ENCODE data around the gene TBC1D17. TPM values are rescaled to one million over a fixed set of nuclear protein-coding genes. Genes with fewer than 3 reads are reported as not detected.

Gene TBC1D17
- total and polyA plus RNA-seq, 4 donors = 22.7 to 102 (median 46.7) TPM

DNA sequence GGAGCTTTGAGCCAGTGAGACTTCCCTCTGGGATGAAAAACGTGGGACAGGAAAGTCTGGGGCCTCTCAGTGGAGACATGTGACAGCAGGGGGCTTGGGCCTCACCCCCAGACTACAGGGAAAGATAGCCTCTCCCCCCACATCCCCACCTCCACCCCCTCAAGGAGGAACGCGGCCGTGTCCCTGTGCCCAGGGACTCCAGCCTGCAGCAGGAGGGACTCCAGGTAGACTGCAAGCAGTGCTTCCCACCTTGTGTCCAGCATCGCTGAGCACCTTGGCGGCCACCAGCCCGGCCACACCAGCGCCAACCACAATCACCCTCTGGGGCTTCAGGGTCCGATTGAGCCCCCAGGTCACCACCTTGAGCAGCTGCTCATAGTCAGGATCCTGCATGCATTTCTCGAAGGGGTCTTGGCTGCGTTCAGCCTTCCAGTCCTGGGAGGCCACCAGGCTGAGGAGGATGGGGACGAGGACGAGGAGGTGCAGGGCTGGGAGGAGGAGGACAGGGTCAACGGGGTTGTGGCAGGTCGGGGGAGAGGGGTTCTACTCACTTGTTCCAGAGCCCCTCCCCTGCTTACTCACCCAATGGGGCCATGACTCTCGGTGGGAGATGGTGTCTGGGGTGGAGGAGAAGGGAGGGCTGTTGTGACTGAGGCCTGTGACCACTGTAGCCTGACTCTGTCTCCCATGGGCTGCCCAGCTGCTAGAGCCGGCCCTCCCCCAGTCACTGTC, 18.2 kb downstream of the TBC1D17 start:
- Histone ChIP-seq H3K27me3 (ENCODE audit: control insufficient read depth in 1 of 2, insufficient read depth in 2 of 2, low read length in 1 of 2) (no peaks in the 10 kb centered on the region), H3K36me3 (ENCODE audit: control insufficient read depth in 1 of 2, insufficient read depth in 2 of 2, low read length in 1 of 2) (no peaks in the 10 kb centered on the region), H3K4me3 (ENCODE audit: low read length in 2 of 2) (no peak overlapping the region), H3K27ac (ENCODE audit: low read depth in 1 of 2, low read length in 2 of 2) (no peak overlapping the region), H3K9me3 (ENCODE audit: control insufficient read depth, low read length) (no peaks in the 10 kb centered on the region), H3K4me1 (ENCODE audit: control insufficient read depth in 1 of 2, insufficient read depth in 2 of 2, low read length in 2 of 2) (no peaks in the 10 kb centered on the region)
- DNase-seq (no peak), ATAC-seq (ENCODE audit: low FRiP score) (no peak)
- intact Hi-C loops (cut with DNase I) = no loop called here
- 76 to 77% methylated on average over 16 to 17 of the region's 17 CpGs for WGBS, 2 donors

DNA sequence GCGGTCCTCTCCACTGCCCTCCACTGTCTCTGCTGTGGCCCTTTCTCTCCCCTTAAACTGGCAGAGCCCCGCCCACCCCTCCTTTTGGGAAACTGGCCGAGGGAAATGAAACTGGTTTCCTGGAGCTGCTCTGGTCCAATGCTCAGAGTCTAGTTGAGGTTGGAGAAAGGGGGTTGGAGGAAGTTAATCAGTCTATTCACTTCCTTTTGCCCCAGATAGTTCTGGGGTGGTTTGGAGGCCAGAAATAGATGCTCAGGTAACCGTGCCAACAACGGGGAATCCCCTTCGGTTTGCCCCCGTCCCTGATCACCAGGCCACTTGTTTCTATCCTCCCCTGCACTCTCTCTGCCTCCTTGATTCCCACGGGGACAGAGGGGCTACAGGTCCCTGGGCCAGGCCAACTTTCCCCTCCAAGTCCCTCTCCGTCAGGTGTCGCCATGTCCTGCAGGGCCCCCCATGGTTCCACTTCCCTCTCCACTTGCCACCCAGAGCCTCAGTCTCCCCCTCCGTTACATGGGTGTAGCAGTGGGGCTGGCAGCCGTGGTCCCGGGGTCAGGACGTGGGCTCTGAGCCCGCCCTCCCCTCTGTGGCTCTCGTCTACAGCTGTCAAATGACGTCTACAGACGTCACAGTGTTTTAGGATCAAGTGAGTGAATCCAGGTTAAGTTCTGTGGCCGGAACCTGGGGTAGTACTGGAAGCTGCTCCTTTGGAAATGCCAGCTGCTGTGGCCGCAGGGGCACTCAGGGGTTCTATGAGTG, 19.5 kb downstream of the TBC1D17 start, which contains the start of gene IL4I1:
TSS of gene IL4I1 (minus strand) at position 25 of the 759 bp plus-strand sequence. CDS start 727 bp downstream, outside the sequence.
- H3K27me3 ChIP-seq (ENCODE audit: control insufficient read depth in 1 of 2, insufficient read depth in 2 of 2, low read length in 1 of 2) = no peaks in the 10 kb centered on the region
- WGBS, 2 donors = 46 to 48% methylated on average over 20 of the region's 20 CpGs
- no peaks in the 10 kb centered on the region for H3K9me3 ChIP-seq (ENCODE audit: control insufficient read depth, low read length)
- intact Hi-C loops (cut with DNase I) = no loop called here
- H3K27ac ChIP-seq (ENCODE audit: low read depth in 1 of 2, low read length in 2 of 2) = no peak within 1 kb of the TSS
- ATAC-seq (ENCODE audit: low FRiP score) = peak; percentile 34
- H3K36me3 ChIP-seq (ENCODE audit: control insufficient read depth in 1 of 2, insufficient read depth in 2 of 2, low read length in 1 of 2) = no peaks in the 10 kb centered on the region
- H3K4me1 ChIP-seq (ENCODE audit: control insufficient read depth in 1 of 2, insufficient read depth in 2 of 2, low read length in 2 of 2) = no peaks in the 10 kb centered on the region
- H3K4me3 ChIP-seq (ENCODE audit: low read length in 2 of 2) = no peak within 1 kb of the TSS
- peak in 1 of 2 donors; percentile 78 for DNase-seq

DNA sequence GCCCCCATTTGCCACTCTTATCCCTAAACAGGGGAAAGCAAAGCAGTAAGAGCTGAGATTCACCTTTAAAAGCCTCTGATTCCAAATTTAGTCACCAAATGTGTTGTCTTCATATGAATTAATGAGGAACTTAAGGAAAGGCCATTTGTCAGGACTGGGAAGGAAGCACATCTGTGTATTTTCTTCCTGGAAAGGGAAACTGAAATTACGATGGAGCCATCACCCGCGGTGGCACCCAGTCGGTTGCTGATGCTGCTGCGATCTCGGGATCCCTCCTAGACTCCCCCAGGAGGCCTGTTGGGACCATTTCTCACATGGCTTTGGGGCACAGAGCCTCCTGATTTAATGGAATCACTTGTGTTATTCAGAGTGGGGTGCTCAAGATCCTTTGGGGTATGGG, 26.6 kb downstream of the TBC1D17 start:
- intact Hi-C loops (cut with DNase I) = no loop called here
- Histone ChIP-seq H3K4me3 (ENCODE audit: low read length in 2 of 2) (no peak overlapping the region), H3K27me3 (ENCODE audit: control insufficient read depth in 1 of 2, insufficient read depth in 2 of 2, low read length in 1 of 2) (no peaks in the 10 kb centered on the region), H3K27ac (ENCODE audit: low read depth in 1 of 2, low read length in 2 of 2) (no peak overlapping the region), H3K9me3 (ENCODE audit: control insufficient read depth, low read length) (no peaks in the 10 kb centered on the region), H3K36me3 (ENCODE audit: control insufficient read depth in 1 of 2, insufficient read depth in 2 of 2, low read length in 1 of 2) (peaks cover 0 to 1% of the 10 kb centered on the region in 2 donors), H3K4me1 (ENCODE audit: control insufficient read depth in 1 of 2, insufficient read depth in 2 of 2, low read length in 2 of 2) (no peaks in the 10 kb centered on the region)
- no peak for ATAC-seq (ENCODE audit: low FRiP score)
- DNase-seq = peak in 1 of 2 donors; percentile 49
- WGBS, 2 donors = 68 to 72% methylated on average over 6 of the region's 6 CpGs

DNA sequence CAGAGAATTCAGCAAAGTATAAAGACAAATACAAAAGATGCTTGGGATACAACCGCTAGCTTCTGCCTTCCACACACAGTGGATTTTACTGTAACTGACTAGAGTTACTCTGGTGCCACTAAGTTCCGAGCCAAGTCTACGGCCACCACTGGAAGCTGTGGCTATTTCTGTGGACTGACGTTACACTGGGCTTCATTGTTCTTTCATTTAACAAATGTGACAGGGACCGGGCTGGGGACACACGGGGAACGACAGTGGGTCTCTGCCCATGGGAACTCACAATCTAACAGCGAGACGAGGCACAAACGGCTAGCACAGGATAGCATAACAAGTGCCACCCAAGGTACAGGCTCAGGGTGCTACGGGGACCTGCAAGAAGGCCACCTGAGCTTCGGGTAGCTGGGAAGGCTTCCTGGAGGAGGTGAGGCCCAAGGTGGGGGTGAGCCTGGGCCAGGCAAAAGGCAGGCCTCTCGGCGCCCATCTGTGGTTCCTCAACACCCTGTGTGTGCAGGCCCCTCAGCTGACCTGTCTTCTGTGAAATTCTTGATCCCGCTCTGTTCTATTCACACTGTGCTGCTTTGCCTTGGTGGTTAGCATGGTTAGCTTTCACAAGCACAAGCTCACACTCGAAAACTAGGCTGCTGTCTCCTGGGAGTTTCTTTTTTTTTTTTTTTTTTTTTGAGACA, 29.5 kb downstream of the TBC1D17 start:
- ATAC-seq (ENCODE audit: low FRiP score) (no peak), DNase-seq (no peak)
- H3K4me3 ChIP-seq (ENCODE audit: low read length in 2 of 2) = no peak overlapping the region
- 87 to 90% methylated on average over 16 of the region's 16 CpGs for WGBS, 2 donors
- H3K27me3 ChIP-seq (ENCODE audit: control insufficient read depth in 1 of 2, insufficient read depth in 2 of 2, low read length in 1 of 2) = no peaks in the 10 kb centered on the region
- peaks cover 2 to 4% of the 10 kb centered on the region in 2 donors for H3K4me1 ChIP-seq (ENCODE audit: control insufficient read depth in 1 of 2, insufficient read depth in 2 of 2, low read length in 2 of 2)
- H3K27ac ChIP-seq (ENCODE audit: low read depth in 1 of 2, low read length in 2 of 2) = no peak overlapping the region
- H3K9me3 ChIP-seq (ENCODE audit: control insufficient read depth, low read length) = no peaks in the 10 kb centered on the region
- peaks cover 0 to 1% of the 10 kb centered on the region in 2 donors for H3K36me3 ChIP-seq (ENCODE audit: control insufficient read depth in 1 of 2, insufficient read depth in 2 of 2, low read length in 1 of 2)
- intact Hi-C loops (cut with DNase I) = no loop called here

DNA sequence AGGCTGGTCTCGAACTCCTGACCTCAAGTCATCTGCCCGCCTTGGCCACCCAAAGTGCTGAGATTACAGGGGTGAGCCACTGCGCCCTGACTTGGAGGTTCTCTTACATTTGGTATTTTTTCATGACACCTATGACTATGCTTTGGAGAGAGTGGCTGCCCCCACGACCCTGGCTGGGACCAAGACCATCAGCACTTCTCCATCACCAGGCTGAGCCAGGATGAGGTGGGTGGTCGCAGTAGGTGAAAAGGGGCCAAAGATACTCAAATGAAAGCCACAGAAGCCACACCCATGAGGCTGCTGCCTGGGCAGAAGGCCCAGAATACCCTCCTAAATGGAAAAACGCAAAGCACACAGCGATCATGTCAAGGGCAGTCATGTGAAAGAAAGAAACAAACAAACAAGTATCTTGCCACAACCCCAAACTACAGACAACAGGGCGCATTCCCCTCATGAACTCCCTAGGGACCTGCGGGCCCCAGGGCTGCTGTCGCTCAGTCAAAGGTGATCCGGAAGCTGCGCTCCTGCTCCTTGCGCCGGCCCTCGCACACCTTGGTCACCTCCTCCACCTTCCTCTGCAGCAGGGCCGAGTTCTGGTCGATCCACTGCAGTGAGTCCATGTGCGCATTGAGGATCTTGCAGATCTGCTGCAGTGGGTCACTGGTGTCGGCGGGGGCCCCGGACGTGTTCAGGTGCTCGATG, 30.4 kb downstream of the TBC1D17 start:
- Histone ChIP-seq H3K9me3 (ENCODE audit: control insufficient read depth, low read length) (no peaks in the 10 kb centered on the region), H3K4me1 (ENCODE audit: control insufficient read depth in 1 of 2, insufficient read depth in 2 of 2, low read length in 2 of 2) (peaks cover 2 to 4% of the 10 kb centered on the region in 2 donors), H3K27me3 (ENCODE audit: control insufficient read depth in 1 of 2, insufficient read depth in 2 of 2, low read length in 1 of 2) (no peaks in the 10 kb centered on the region), H3K4me3 (ENCODE audit: low read length in 2 of 2) (no peak overlapping the region), H3K27ac (ENCODE audit: low read depth in 1 of 2, low read length in 2 of 2) (no peak overlapping the region), H3K36me3 (ENCODE audit: control insufficient read depth in 1 of 2, insufficient read depth in 2 of 2, low read length in 1 of 2) (peaks cover 0 to 1% of the 10 kb centered on the region in 2 donors)
- WGBS, 2 donors = 91 to 94% methylated on average over 23 of the region's 23 CpGs
- intact Hi-C loops (cut with DNase I) = no loop called here
- DNase-seq (no peak), ATAC-seq (ENCODE audit: low FRiP score) (no peak)

DNA sequence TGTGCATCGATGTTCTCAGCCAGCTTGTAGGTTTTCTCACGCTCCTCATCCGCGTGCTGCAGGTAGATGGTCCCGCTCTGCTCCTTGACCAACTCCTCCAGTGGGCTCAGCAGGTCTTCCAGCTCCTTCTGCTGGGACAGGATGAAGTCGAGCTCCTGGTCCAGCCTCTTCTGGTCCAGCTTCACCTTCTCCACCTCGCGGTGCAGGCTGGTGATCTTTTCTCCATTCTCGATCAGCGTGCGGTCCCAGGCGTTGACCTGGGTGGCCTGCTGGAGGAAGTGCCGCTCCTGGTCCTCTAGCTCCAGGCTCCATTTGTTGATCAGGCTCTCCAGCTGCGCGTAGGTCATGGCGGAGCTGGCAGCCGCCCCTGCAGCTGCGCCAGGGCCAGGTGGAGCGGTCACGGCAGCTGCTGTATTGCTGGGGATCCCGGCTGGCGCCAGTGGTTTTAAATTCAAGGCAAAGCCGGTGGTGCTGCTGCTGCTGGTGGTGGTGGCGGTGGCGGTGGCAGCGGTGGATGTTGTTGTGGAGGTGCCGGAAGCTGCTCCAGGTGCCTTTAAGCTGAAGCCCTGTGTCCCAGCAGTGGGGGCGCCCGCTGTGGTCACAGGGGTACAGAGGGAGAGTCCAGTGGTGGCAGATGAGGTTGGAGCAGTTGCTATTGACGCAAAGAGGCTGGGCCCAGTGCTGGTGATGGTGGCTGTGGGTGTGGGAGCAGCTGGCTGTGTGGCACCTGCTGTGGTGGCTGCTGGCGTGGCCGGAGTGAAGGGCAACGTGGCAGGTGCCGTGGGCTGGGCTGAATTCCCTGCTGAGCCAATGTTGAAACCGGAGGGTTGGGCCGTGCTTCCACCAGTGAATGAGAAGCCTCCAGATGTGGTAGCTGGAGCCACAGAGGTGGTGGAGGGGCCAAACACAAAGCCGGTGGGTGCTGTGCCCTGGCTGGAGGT, 31.2 kb downstream of the TBC1D17 start:
- intact Hi-C loops (cut with DNase I) = no loop called here
- WGBS, 2 donors = 96% methylated on average over 37 of the region's 37 CpGs
- Histone ChIP-seq H3K9me3 (ENCODE audit: control insufficient read depth, low read length) (no peaks in the 10 kb centered on the region), H3K27me3 (ENCODE audit: control insufficient read depth in 1 of 2, insufficient read depth in 2 of 2, low read length in 1 of 2) (no peaks in the 10 kb centered on the region), H3K4me3 (ENCODE audit: low read length in 2 of 2) (no peak overlapping the region), H3K4me1 (ENCODE audit: control insufficient read depth in 1 of 2, insufficient read depth in 2 of 2, low read length in 2 of 2) (peaks cover 2 to 4% of the 10 kb centered on the region in 2 donors), H3K36me3 (ENCODE audit: control insufficient read depth in 1 of 2, insufficient read depth in 2 of 2, low read length in 1 of 2) (peaks cover 0 to 1% of the 10 kb centered on the region in 2 donors), H3K27ac (ENCODE audit: low read depth in 1 of 2, low read length in 2 of 2) (no peak overlapping the region)
- DNase-seq (no peak), ATAC-seq (ENCODE audit: low FRiP score) (no peak)

DNA sequence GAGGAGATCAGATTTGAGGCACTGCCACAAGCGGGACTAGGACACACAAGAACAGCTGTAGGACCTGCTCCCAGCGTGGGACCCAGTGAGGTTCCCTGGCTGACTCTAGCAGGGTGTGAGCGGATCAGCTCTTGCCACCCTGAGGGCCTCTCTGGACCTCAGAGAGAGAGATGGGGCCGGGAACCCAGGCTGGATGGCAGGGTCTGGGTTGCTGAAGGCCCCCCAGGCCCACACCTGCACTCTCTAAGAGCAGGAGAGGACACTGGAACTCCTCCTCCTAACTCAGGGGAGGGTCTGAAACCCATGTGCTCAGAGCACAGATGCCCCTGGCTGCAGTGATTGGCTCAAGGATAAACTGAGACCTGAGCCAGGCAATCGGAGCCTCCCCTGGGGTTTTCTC, 32.7 kb downstream of the TBC1D17 start:
- Histone ChIP-seq H3K4me3 (ENCODE audit: low read length in 2 of 2) (no peak overlapping the region), H3K9me3 (ENCODE audit: control insufficient read depth, low read length) (no peaks in the 10 kb centered on the region), H3K4me1 (ENCODE audit: control insufficient read depth in 1 of 2, insufficient read depth in 2 of 2, low read length in 2 of 2) (peaks cover 2 to 4% of the 10 kb centered on the region in 2 donors), H3K27me3 (ENCODE audit: control insufficient read depth in 1 of 2, insufficient read depth in 2 of 2, low read length in 1 of 2) (no peaks in the 10 kb centered on the region), H3K36me3 (ENCODE audit: control insufficient read depth in 1 of 2, insufficient read depth in 2 of 2, low read length in 1 of 2) (peaks cover 0 to 1% of the 10 kb centered on the region in 2 donors), H3K27ac (ENCODE audit: low read depth in 1 of 2, low read length in 2 of 2) (no peak overlapping the region)
- DNase-seq = no peak
- intact Hi-C loops (cut with DNase I) = no loop called here
- 93 to 94% methylated on average over 5 of the region's 5 CpGs for WGBS, 2 donors
- no peak for ATAC-seq (ENCODE audit: low FRiP score)
